MM.1S (cell line): ENCODE measurements around the gene USP49.
"Not testable (repeated sequence)": the region's sequence is repeated elsewhere in the genome, so short reads cannot be mapped to it uniquely, and the experiment has no call there.

Source experiments
- CTCF ChIP-seq: fragments of 300-600 bp; sonication (generic); IDR thresholded peaks from 2 replicates; pipeline ENCODE4 v1.5.1; 2016; ENCODE audit warnings: antibody characterized with exemption, low read length, mixed read lengths
- EZH2 ChIP-seq: fragments of 300-600 bp; sonication (generic); optimal IDR thresholded peaks from 2 replicates; pipeline ENCODE3; 2017; ENCODE audit warnings: low read depth, mild to moderate bottlenecking, antibody characterized with exemption, low read length, mixed read lengths
- EZH2phosphoT487 ChIP-seq: fragments of 300-600 bp; sonication (generic); IDR thresholded peaks from 2 replicates; pipeline ENCODE4 v1.6.1; 2018; ENCODE audit warnings: antibody characterized with exemption, low read length

- not testable (repeated sequence) for TF ChIP-seq CTCF, EZH2phosphoT487, EZH2
Observed at GRCh38 chr6:41811946-41812345, 83.2 kb downstream of the USP49 start.
